ENCODE results near the gene FAM107A. TPM values are rescaled to one million over a fixed set of nuclear protein-coding genes. Genes with fewer than 3 reads are reported as not detected.

Gene FAM107A
- total and polyA plus RNA-seq, 2 of the 13 experiments (the other 11 are each of a cell fraction or from before 2014, with no cell fraction given), result not detected

DNA sequence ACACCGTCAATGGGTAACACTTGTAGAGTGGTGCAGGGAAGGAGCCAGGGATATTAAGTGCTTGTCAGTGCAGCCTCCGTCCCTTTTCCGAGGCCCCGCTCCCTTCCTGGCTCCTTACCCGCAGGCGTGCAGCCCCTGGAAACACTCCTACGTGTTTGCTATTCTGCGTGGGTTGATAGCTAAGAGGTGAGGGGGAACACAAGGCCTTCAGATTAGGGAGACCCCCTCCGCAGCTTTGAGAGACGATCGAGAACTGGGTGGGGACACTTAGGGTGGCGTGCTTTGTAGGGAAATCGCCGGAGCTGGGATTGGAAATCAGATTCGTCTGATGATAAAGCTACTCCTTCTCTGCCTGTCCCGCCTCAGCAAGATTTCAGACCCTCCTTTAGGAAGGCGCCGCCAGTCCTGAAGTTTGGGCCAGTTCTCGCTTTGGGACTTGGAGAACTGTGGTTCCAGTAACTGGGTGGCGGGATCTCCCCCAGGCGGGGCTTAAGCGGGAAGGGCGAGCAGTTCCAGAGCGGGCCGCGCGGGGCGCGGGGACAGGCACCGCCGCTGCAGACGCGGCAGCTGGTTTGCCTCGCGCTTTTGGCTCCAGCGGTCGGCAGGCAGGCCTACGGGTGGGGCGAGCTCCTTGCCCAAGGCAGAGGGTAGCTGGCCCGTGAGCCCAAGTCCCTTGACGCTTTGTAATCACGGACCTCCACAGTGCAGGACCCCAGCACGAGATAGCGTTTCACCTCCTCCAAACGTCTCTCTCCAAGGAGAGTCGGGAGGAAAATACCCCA lies 8.0 kb upstream of the FAM107A start (continued):
- TF ChIP-seq KDM2A (CRISPR knock-in tag; IDR thresholded peaks at IDR 0.05; ENCODE audit: borderline replicate concordance, low read depth), result peak; percentile 64; the same call in 1 of the 2 replicates
- no peak for TF ChIP-seq HMG20A (CRISPR knock-in tag; IDR thresholded peaks at IDR 0.05; ENCODE audit: borderline replicate concordance)
- TF ChIP-seq ZFY (CRISPR knock-in tag; IDR thresholded peaks at IDR 0.05), result peak; percentile 51; the same call in 1 of the 2 replicates
- TF ChIP-seq, protein P1, sequence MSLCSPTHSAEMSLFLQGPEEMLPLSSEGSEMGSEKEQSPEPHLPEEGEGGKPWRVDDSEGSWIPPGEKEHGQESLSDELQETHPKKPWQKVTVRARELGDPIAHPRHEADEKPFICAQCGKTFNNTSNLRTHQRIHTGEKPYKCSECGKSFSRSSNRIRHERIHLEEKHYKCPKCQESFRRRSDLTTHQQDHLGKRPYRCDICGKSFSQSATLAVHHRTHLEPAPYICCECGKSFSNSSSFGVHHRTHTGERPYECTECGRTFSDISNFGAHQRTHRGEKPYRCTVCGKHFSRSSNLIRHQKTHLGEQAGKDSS (CRISPR knock-in tag; IDR thresholded peaks at IDR 0.05; ENCODE audit: borderline replicate concordance, low read depth), result no peak
- TF ChIP-seq, protein P2, sequence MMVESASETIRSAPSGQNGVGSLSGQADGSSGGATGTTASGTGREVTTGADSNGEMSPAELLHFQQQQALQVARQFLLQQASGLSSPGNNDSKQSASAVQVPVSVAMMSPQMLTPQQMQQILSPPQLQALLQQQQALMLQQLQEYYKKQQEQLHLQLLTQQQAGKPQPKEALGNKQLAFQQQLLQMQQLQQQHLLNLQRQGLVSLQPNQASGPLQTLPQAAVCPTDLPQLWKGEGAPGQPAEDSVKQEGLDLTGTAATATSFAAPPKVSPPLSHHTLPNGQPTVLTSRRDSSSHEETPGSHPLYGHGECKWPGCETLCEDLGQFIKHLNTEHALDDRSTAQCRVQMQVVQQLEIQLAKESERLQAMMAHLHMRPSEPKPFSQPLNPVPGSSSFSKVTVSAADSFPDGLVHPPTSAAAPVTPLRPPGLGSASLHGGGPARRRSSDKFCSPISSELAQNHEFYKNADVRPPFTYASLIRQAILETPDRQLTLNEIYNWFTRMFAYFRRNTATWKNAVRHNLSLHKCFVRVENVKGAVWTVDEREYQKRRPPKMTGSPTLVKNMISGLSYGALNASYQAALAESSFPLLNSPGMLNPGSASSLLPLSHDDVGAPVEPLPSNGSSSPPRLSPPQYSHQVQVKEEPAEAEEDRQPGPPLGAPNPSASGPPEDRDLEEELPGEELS (CRISPR knock-in tag; IDR thresholded peaks at IDR 0.05), result no peak
- TF ChIP-seq ZNF383 (CRISPR knock-in tag; IDR thresholded peaks at IDR 0.05; ENCODE audit: borderline replicate concordance), result no peak
- no peak for TF ChIP-seq ZNF326 (CRISPR knock-in tag; IDR thresholded peaks at IDR 0.05; ENCODE audit: borderline replicate concordance)
- TF ChIP-seq STAG1 (CRISPR knock-in tag; IDR thresholded peaks at IDR 0.05), result peak; percentile 28; the same call in 1 of the 2 replicates
- TF ChIP-seq HIVEP1 (CRISPR knock-in tag; IDR thresholded peaks at IDR 0.05), result no peak
- TF ChIP-seq ZNF207 (IDR thresholded peaks at IDR 0.05; ENCODE audit: borderline replicate concordance), result no peak
- TF ChIP-seq MXD4 (CRISPR knock-in tag; IDR thresholded peaks at IDR 0.05), result no peak; the same call in 1 of the 2 replicates
- TF ChIP-seq NFKB2 (CRISPR knock-in tag; IDR thresholded peaks at IDR 0.05; ENCODE audit: borderline replicate concordance), result peak; percentile 68; the same call in 1 of the 2 replicates
- TF ChIP-seq ZNF557 (CRISPR knock-in tag; IDR thresholded peaks at IDR 0.05), result no peak
- TF ChIP-seq, protein P3, sequence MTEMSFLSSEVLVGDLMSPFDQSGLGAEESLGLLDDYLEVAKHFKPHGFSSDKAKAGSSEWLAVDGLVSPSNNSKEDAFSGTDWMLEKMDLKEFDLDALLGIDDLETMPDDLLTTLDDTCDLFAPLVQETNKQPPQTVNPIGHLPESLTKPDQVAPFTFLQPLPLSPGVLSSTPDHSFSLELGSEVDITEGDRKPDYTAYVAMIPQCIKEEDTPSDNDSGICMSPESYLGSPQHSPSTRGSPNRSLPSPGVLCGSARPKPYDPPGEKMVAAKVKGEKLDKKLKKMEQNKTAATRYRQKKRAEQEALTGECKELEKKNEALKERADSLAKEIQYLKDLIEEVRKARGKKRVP (CRISPR knock-in tag; IDR thresholded peaks at IDR 0.05), result 0 out of 4 replicates have a peak, but pooled peaks of 1 of the 2 experiments have one; percentile 20
- peak; percentile 80 for TF ChIP-seq MIER2 (CRISPR knock-in tag; IDR thresholded peaks at IDR 0.05)
- TF ChIP-seq ZNF350 (CRISPR knock-in tag; IDR thresholded peaks at IDR 0.05; ENCODE audit: borderline replicate concordance, low read depth), result peak; percentile 45; the same call in 1 of the 2 replicates
- TF ChIP-seq ZMYM4 (CRISPR knock-in tag; IDR thresholded peaks at IDR 0.05), result no peak
- TF ChIP-seq NFKBIZ (CRISPR knock-in tag; IDR thresholded peaks at IDR 0.05), result no peak
- TF ChIP-seq TEAD3 (CRISPR knock-in tag; optimal IDR thresholded peaks at IDR 0.05; ENCODE audit: borderline replicate concordance), result peak; percentile 26
- no peak for TF ChIP-seq ZNF614 (CRISPR knock-in tag; IDR thresholded peaks at IDR 0.05; ENCODE audit: borderline replicate concordance)
- no peak for TF ChIP-seq ZSCAN21 (CRISPR knock-in tag; IDR thresholded peaks at IDR 0.05; ENCODE audit: borderline replicate concordance)
- TF ChIP-seq, protein P4, sequence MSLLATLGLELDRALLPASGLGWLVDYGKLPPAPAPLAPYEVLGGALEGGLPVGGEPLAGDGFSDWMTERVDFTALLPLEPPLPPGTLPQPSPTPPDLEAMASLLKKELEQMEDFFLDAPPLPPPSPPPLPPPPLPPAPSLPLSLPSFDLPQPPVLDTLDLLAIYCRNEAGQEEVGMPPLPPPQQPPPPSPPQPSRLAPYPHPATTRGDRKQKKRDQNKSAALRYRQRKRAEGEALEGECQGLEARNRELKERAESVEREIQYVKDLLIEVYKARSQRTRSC (CRISPR knock-in tag; IDR thresholded peaks at IDR 0.05; ENCODE audit: low read depth), result no peak
- no peak for TF ChIP-seq LCORL (IDR thresholded peaks at IDR 0.05)
- 0 out of 2 replicates have a peak, but pooled peaks have one; percentile 33 for TF ChIP-seq LCORL (CRISPR knock-in tag; IDR thresholded peaks at IDR 0.05)
- no peak for TF ChIP-seq PAF1 (CRISPR knock-in tag; IDR thresholded peaks at IDR 0.05)
- TF ChIP-seq ZFX (CRISPR knock-in tag; IDR thresholded peaks at IDR 0.05; ENCODE audit: low read depth), result 0 out of 2 replicates have a peak, but pooled peaks have one; percentile 25

Measured in HepG2 (cell line).